Measurements from ENCODE around the gene RPL15. TPM values are rescaled to one million over a fixed set of nuclear protein-coding genes. Genes with fewer than 3 reads are reported as not detected.

RPL15 gene
- total and polyA plus RNA-seq, 2 of the 8 experiments (the other 6 are each of a cell fraction or from before 2014, with no cell fraction given), result 2,819 to 6,473 TPM

- TF ChIP-seq ATF2 (IDR thresholded peaks at IDR 0.05; ENCODE audit: low read length) (no peak), USF2 (IDR thresholded peaks at IDR 0.05; ENCODE audit: low read length) (no peak), SIX5 (IDR thresholded peaks at IDR 0.05; ENCODE audit: low read depth, low read length) (no peak), EP300 (IDR thresholded peaks at IDR 0.05; ENCODE audit: borderline replicate concordance in 1 of 2, low read depth in 2 of 2, low read length in 2 of 2) (no peak), POLR2A (IDR thresholded peaks at IDR 0.05; ENCODE audit: control extremely low read depth in 1 of 2, low read depth in 2 of 2, low read length in 2 of 2) (no peak)
Observed at GRCh38 chr3:23964537-23965235, 47.8 kb downstream of the RPL15 start (continued).

Measured in H1 (cell line).